ENCODE data around the gene ALDH3A1.

ALDH3A1 gene

DNA sequence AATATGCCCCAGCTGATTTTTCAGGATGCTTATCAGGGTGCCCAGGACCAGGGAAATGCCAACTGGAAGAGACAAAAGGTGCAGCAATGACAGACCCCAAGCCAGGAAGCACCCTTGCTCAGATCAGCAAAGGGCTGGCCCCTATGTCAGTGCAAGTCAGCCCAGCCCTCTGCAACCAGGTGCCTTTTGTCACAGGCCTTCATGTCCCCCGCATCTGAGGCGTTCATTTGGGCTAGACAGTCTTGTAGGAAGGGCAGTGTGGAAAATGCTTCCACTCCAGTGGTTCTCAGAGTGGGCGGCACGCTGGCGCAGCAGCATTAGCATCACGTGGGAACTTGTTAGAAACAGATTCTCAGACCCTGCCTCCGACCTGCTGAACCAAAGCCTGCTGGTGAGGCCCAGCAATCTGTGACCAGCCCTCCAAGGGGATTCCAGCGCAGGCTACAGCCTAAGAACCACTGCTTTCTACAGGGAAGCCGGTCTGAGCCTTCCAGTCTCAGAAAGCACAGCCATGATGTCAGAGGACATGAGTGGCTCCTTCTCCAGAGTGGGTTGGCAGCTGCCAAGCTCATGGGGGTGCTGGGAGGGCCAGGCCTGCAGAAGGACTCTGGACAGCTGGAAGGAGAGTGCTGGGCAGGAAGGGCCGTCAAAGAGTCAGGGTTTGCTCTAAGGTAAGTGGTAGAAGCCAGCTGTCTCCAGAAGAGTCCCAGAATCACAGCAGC is 44.8 kb downstream of the ALDH3A1 start:
- no peak overlapping the region for H3K4me3 ChIP-seq (ENCODE audit: low read depth, low read length)
- TF ChIP-seq MYC (IDR thresholded peaks at IDR 0.05; ENCODE audit: low read depth, low read length) (no peak), CTCF (IDR thresholded peaks at IDR 0.05; ENCODE audit: low read depth, low read length) (no peak), POLR2A (IDR thresholded peaks at IDR 0.05; ENCODE audit: extremely low read depth, insufficient read length) (no peak)
- TF ChIP-seq, protein P1, sequence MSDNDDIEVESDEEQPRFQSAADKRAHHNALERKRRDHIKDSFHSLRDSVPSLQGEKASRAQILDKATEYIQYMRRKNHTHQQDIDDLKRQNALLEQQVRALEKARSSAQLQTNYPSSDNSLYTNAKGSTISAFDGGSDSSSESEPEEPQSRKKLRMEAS (IDR thresholded peaks at IDR 0.05; ENCODE audit: low read depth, low read length): no peak
- DNase-seq (ENCODE audit: low read depth): no peak

- no peak overlapping the region for H3K4me3 ChIP-seq (ENCODE audit: low read depth, low read length)
- no peak for DNase-seq (ENCODE audit: low read depth)
- TF ChIP-seq POLR2A (IDR thresholded peaks at IDR 0.05; ENCODE audit: extremely low read depth, insufficient read length): no peak
- TF ChIP-seq CTCF (IDR thresholded peaks at IDR 0.05; ENCODE audit: low read depth, low read length): no peak
- TF ChIP-seq, protein P1 (IDR thresholded peaks at IDR 0.05; ENCODE audit: low read depth, low read length): no peak
- no peak for TF ChIP-seq MYC (IDR thresholded peaks at IDR 0.05; ENCODE audit: low read depth, low read length)
These were observed 45.9 kb downstream of the ALDH3A1 start for GRCh38 chr17:19702217-19702641.

All from NB4 (cell line).